NCI-H2107 treated with DMSO at 0.1 percent for 48 hours (cell line): ENCODE measurements around the gene FNDC3B.

Source experiments
- DNase-seq: peaks from one replicate; lab custom pipeline; 2025; ENCODE audit not compliant: unreplicated experiment; lab: John Stamatoyannopoulos, UW

Gene FNDC3B

DNA sequence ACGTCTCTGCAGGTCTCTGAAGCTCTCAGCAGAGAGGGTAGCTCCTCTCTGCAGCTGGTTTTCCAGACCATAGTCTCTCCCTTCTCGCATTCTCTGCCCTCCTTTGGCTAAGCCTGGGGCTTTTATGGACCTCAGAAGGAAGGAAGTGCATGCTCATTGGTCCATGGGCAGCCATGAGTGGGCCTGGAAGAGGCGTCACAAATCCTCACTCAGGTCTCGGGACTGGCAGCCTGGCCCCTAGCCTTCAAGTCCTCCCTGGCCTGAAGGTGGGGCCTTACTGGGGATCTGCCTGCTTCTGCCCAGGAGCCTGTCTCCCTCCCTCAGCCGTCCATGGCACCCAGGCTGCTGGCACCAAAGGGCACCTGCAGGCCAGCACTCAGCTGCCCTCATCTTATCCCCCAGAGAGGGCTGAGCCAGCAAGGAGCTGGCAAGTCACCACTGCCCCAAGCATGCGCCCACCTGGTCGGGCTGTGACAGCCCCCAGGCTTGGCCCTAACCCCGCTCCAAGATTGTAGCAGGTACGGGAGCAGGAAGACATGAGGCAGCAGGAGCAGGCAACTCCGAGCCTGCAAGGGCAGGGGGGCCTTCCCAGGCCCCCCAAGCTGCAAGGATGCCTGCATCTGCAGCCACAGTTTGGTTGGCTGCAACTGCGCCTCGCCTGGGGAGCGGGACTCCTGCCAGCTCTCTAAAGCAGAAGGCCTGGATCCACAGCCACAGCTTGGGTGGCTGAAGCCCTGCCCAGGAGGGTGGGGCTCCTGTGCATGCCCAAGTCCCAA, 371.5 kb downstream of the FNDC3B start:
- no peak for DNase-seq

GRCh38 chr3:172411478-172411947, 372.1 kb downstream of the FNDC3B start:
- no peak for DNase-seq

DNA sequence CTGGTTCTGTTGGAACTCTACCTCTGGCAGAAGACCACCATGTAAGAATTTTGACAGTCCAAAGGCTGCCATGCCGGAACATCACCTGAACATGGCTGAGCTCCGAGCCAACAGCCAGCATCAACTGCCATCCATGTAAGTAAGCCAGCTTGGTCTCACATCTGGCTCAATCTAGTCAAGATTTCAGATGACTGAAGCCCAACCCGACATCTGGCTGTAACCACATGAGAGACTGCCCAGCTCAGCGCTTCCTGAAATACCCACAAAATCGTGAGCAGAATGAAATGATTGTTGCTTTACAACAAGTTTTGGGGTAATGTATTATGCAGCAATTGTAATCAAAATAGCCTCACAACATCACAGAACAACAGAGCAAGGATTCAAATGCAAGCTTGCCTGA, 375.9 kb downstream of the FNDC3B start:
- no peak for DNase-seq

GRCh38 chr3:172437713-172438112, 398.3 kb downstream of the FNDC3B start:
- no peak for DNase-seq

- no peak for DNase-seq
These were observed 398.8 kb downstream of the FNDC3B start for GRCh38 chr3:172438186-172438585.

DNA sequence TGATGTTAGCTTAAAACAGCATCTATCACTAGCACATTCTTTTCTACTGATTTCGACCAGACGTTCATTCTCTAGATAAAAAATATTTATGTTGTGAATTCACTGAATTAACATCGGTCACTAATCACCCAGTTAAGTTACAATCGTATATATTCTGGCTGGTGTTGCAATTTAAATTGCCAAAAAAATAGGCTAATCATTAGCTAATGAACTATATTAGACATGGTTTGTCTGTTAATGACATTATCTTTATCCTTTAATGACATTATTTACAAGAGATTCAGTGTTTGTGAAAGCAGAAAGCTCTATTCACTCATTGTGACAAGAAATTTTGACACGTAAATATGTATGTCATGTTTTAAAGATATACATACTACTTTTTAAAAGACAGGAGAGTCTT, 402.2 kb downstream of the FNDC3B start:
- DNase-seq: no peak

GRCh38 chr3:172442606-172443005, 403.2 kb downstream of the FNDC3B start:
- DNase-seq: no peak

DNA sequence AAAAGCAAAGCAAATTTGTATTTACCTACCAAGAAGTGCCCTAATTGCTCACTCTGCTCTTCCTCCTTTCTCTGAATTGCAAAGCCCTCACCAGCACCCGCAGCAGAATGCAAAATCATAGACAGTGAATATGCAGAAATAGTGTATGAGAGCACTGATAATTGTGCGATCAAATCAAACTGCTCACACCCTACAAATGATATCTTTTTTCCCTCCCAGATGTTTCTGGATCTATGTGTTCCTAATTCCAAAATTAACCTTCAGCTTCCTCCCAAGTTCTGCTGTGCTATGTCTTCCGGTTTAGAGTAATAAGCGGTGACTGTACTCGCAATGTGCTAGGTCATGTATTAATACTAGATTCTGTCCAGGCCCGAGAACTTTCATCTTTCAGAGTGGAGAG, 405.4 kb downstream of the FNDC3B start:
- no peak for DNase-seq

- no peak for DNase-seq
These were observed 406.8 kb downstream of the FNDC3B start for GRCh38 chr3:172446198-172446597.

DNA sequence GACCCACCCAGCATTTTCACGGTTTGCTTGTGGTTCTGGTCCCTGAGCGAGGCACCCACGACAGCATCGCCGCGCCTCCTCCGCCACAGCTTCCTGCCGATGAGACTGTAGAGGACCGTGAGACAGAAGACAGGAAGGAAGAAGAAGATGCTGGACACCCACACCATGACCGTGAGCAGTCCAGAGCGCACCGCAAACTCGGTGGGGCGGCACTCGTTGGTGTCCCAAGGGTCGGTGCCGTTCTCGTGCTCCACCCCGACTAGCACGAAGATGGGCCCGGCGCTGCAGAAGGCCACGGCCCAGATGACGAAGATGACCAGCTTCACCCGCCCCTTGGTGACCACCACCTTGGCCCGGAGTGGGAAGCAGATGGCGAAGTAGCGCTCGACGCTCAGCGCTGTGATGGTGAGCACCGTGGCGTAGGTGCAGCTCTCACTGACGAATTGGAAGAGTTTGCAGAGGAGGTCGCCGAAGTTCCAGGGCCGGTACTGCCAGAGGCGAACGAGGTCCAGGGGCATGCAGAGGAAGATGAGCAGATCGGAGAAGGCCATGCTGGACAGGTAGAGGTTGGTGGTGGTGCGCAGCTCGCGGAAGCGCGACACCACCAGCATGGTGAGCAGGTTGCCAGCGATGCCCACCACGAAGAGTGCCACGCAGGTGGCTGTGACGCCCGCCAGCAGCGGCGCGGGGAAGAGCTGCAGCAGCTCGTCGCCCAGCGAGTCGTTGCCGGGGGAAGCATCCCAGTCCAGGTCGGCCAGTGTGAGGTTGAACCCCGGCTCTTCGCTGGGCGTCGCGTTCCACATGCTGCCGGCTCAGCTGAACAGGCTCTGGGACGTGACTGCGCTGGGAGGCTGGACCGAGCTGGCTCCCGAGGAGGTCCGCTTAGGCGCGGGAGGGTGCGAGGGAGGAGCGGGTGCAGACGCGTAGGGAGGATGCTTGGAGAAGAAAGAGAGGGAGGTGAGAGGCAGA, 408.5 kb downstream of the FNDC3B start, which contains the start of gene GHSR:
TSS of gene GHSR (minus strand) at position 846 of the 969 bp plus-strand sequence. CDS start at position 803, 43 bp downstream.
- DNase-seq: no peak

DNA sequence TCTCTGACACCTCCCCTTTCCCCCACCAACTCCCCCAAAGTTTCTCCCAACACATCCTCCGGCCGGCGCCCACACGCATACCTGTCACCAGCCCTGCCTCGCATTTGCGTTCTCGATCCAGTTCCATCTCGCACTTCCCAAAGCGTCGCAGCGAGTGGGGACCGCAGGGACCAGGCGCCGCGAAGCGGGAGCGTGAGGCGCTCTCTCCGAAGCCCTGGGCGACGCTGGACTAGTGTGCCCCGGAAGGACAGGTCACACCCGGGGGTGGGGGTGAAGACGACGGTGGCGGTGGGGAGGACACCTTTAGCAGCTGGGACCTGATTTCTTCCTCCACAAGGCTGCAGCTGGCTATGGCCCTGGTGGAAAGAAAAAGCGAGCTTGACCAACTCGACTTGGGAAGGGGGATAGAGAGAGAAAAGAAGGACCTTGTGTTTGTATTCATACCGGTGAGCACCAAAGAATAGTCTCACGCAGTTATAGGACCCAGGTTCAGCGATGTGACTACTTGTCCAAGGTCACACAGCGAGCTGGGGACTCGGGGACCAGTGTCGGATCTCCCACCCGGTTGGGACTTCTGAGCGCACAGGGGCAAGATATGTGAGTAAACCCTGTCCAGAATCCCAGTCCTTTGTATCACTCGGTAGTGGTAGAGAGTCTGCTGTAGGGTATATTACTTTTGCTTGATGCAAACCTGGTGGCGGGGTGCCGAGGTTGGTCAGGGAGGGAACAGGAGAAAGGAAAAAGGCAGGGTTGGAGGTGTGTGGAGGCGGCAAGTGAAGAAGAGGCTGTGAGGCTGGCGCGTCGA, 409.5 kb downstream of the FNDC3B start:
- no peak for DNase-seq

GRCh38 chr3:172449466-172450149, 410.2 kb downstream of the FNDC3B start:
- no peak for DNase-seq
